HG03457 (cell line): ENCODE data around the gene UNCX.
"Not testable (repeated sequence)": the region's sequence is repeated elsewhere in the genome, so short reads cannot be mapped to it uniquely, and the experiment has no call there.

ENCODE experiments used
- ATAC-seq: cut with Tn5 transposase; IDR thresholded peaks from one replicate; pipeline ENCODE4 v1.9.1; 2021; ENCODE audit warnings: moderate number of reproducible peaks; ENCODE audit not compliant: unreplicated experiment

Gene UNCX

DNA sequence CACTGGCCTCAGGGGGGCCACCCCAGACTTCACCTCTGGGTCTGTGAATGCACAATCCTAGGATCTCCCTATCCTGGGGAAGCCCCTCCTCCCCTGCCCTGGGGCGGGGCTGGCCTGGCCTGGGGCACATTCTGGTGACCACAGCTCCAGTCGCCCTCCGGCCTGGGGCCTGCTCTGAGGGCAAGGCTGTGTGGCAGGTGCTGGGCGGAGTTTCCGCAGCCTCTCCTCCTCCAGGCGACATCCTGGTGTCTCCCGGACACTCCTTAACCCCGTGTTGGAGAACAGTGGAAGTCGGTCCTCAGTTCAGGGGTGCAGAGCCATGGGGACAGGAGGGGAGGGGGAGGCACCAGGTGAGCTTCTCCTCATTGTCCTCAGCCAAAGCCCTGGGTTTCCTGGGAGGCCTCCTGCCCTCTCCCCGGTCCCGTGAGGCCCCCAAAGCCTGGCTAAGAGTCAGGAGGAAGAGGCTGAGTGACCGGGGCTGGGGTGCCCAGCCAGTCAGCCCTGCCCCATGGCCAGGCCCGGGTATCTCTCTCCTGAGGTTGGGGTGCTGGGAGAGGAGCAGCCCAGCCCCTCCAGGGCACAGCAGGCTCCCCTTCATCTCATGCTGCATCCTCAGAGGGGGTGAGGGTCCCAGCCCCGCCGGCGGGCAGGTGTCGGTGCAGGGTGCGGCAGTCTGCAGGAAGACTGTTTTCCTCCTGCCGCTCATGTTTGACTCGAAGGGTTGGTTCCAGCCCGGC, 22.6 kb downstream of the UNCX start:
- no peak for ATAC-seq

DNA sequence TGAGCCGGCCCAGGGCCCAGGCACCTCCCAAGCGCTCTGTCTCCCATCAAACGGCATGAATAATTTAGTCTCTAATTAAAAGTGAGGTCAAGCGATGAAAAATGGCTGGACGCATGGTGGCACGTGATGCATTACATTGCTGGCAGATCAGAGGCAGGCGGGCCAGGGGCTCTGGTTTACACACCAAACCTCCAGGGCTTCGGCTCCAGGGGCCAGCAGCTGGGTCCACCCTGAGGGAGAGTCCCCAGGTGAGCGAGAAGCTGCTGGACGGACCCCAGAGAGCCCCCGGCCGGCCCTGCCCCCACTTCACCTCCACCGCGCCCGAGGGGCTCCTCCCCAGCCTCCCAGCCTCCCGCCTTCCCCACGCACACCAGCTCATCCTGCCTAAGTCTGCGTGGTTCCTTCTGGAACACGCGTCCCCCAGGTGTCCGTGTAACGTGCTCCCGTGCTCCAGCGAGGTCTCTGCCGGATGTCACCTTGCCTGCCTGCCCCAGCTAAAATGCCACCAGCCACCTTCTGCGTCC, 23.2 kb downstream of the UNCX start:
- no peak for ATAC-seq

DNA sequence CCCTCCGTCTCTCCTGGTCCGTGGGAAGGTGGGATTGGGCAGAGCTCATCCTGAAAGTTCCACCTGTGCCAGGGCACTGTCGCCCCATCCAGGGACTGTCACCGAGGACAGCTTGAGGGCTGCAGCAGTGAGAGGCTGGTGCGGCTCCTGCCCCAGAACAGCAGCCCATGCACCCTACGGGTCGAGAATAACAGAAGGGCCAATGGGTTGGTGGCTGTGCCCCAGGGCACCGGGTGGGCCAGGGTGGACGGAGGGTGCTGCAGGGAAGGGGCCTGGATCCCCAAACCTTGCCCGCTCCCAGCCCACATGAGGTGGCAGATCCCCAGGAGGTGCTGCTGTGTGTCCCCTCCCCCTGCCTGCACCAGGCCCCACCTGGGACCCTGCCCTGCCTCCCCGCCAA, 23.9 kb downstream of the UNCX start:
- no peak for ATAC-seq

DNA sequence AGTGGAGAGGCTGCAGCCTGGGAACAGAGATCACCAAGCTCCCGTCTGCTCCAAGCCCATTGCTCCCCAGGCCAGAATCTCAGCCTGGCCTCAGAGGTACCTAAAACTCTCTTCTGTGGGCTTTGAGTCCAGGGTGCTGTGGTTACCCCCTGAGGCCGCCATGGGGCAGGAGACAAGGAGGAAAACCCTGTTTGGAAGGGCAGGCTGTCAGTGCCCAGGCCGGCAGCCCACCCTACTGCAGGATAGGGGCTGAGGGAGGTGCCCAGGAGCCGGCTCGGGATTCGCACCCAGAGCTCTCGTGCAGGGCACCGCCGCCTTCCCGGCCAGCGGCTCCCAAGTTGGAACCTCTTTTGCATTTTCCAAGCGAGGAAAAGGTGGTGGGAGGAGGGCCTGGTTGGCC, 24.5 kb downstream of the UNCX start:
- no peak for ATAC-seq

DNA sequence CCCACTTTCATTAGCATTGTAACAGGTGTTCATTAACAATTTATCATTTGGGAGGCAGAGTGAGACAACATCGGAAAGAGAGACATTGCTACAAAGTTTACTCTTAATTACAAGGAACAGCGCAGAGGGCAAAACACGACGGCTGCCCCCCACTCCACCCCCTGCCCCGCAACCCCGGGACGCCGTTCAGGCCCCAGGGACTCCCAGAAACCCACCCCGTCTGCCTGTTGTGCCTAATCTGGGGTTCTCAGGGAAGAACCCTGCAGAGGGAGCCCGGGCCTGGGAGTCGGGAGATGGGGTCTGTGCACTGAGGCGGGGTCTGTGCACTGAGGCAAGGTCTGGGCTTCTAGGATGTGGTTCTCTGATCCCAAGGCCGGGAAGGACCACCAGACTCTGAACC, 25.2 kb downstream of the UNCX start:
- no peak for ATAC-seq

DNA sequence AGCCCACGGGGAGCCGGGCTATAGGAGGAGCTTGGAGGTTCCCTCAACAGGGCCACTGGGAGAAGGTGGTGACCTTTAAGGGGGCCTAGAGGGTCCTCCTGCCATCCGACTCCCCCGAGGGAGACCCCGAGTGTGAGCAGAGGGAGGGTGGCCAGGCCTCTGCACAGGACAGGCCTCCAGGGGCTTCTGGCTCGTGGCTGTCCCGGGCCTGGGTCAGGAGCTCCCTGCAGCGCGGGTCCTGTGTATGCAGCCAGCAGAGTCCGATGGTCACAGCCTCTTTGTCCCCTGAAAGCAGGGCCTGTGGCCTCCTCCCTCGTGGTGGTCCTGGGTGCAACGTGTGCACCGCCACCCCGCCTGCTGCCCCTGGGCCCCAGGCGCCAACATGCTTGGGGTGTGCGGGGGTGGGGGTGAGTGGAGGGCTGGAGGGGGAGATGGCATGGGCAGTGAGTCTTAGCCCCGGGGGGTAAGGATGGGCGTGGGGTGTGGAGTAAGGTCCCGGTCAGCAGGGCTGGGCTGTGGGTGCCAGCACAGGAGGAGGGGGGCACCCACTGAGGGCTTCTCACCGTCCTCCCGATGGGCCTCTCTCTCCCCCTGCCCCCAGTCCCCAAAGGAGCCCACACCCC, 27.1 kb downstream of the UNCX start:
- no peak for ATAC-seq

DNA sequence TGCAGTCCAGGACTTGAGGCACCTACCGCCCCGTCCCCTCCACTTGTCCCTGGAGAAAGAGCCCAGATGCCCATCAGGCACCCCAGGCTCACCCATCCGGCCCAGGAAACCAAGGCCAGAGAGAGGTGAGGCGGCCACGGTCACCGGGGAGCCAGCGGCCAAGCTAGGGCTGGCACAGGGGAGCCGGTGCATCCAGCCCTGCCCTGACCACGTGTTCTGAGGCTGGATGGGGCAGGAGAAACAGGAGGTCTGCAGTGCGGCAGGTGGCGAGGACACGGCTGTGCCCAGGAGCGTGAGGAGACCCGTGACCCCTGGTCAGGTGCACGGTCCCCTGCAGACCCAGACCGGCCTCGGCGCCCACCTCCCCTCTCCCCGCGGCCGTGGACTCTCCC, 27.6 kb downstream of the UNCX start:
- no peak for ATAC-seq

DNA sequence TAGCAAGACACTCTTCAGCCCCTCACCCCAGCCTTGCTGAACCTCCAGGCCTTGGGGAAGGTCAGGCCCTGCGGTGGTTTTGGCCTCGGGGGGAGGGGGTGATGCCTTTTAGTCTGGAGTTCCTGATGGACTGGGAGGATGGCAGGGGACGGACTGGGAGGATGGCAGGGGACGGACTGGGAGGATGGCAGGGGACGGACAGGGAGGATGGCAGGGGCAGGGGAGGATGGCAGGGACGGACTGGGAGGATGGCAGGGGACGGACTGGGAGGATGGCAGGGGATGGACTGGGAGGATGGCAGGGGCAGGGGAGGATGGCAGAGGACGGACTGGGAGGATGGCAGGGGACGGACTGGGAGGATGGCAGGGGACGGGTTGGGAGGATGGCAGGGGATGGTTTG, 28.4 kb downstream of the UNCX start:
- not testable (repeated sequence) for ATAC-seq

DNA sequence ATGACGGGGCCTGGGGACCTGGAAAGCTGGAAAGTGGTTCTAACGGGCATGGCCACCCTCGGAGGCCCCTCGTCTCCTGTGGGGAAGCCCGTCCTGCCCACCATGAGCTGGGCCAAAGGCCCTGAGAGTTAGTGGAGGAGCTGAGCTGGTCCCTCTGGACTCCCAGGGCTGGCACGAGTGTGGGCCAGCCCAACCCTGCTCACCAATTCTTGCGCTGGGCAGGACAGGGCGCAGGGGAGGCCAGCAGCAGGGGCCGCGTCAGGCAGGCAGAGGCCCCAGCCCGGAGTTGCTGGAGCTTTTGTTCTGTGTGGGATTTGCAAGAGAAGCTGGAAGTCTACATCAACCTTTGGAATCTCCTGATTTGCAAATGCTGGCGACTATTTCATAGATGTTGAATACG, 29.8 kb downstream of the UNCX start:
- ATAC-seq: no peak

DNA sequence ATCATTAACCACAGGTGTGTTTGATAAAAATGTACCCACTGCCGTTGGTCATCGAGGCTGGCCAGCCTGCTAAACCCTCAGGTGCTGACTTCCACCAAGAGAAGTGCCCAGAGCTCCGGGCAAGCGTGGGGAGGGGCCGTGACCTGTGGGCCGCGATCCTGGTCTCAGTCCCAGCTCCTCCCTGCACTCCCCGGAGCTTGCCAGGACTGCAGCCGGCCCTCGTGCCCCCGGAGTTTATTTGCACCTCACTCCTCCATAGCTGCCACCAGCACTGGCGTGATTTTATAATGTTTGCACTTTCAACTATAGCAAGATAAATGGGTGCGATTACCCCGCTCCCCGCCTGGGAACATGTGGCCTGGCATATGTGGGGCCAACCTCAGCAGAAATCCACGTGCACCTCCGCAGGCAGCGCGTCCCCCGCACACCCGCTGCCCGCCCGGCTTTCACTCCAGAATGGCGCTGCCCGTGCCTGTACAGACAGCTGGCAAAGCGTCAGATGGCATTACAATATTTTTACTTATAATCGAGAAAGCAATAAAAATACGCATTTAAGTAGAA, 30.8 kb downstream of the UNCX start:
- no peak for ATAC-seq

DNA sequence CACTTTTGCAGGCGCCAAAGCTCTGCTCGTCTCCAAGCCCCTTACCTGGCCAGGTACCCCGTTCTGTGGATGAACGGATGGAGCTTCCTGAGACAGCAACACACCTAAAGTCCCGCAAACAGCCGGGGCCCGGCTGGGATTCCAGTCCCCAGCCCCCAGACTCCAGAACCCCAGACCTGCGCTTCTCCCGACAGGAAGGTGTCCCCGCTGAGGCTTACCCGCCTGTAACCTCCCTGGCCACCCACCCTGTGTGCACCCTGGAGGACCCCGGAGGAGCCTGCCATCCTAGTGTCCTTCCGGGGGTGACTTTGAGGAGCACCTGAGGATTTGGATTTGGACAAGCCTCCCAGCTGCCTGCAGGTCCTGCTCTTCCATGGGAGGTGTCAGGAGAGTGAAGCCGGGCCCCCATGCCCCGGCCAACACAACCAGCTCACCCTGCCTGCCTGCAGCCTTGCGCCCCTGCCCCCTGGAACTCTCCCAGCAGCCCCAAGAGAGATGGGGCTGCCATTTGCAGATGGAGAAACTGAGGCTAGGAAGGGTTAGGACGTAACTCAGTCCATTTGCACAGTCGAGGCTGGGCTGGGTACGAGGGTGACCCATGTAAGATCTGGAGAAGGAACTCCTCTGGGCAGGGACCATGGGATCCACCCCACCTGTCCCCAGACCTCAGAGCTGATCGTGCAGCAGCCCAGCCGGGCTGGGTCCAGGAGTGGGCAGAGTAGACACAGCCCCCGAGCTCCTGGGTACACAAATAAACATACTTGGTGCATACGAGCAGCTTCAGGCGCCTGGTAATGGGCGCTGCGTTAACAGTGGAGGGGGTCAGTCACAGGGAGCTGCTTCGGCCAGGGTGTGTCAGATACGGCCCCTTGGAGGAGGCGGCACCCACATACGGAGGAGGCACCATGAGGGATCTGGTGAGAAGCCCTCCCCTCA, 31.9 kb downstream of the UNCX start:
- no peak for ATAC-seq

DNA sequence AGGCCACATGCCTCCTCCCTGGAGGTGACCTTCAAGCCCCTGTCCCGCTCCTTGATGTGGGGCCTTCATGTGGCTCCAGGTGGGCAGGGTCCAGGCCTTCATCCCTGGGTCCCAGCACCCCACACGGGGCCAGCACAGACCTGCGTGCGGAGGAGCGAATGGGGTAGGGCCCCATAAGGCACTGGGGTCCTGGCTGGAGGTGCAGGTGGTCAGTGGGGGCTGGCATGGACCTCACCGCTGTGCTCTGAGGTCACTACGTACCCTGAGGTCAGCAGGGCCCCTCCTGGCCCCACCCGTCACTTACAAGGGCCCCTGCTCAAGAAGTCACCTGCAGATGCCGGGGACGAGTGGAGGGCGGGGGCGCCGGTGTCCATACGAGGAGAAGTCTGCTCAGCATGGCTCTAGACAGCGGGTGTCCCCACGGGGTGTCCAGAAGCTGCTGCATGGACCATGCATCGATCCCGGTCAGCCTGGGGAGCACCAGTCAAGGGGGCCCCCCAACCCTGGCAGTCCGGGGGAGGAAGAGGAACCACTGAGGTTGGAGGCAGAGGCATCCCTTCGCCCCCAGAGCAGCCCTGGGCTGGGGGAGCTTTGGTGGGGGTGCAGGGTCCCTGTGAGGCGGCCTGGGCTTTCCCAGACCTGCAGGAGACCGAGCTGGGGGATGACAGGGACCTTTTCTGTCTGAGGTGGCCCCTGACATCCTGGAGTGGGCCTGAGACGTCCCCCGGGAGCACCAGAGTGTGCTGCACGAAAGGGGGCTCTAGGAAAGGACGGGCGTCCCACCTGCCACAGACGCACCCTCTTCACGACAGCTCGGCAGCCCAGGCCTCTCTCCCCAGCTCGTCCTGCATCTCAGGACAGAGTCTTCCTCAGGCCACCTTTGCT, 34.6 kb downstream of the UNCX start:
- ATAC-seq: no peak

DNA sequence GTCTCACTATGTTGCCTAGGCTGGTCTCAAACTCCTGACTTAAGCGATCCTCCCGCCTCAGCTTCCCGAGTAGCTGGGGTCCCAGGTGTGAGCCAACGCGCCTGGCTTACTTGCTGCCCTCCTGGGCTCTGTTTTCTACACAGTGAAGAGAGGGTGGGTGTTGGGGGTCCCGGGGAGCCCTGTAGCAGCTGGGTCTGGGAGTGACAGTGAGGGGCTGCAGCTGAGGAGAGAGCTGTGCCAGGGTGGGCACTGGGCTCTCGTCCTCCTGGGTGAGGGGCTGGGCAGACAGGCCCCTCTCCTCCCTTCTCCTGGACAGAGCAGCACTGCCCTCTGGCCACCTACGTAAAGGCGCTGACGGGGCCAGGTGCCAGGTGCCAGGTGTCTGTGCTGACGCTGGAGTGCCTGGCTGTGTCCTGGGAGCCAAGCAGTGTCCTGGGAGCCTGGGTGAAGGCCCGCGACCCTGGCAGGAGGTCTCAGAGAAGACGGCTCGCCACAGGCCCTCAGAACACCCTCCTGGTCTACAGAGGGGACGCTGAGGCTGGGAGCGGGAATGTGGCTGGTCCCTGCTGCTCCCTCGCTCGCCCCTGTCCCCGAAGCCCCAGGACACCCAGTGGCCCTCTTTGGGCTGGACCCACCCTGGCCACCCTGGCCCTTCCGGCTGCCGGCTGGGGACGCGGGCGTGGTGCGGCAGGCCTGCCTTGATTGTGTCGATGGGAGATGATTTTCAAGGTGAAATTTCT, 35.6 kb downstream of the UNCX start:
- no peak for ATAC-seq

DNA sequence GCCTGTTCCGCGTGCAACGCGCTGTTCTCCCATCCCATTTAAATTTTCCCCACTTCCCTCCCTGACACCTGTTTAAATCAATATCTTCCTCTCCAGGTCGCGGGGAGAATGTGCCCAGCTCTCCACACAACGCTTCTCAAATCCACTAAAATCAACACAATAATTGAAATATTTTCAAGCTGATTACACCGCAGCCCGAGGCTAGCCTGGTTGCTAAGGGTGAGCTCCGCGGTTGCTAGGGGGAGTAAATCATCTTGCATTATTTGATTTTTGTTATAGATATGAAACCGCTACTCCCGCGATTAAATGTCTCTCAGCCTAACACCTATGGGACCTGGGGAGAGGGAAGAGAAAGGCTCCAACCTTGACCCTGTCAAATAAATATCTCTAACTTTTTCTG, 36.2 kb downstream of the UNCX start:
- ATAC-seq: no peak

DNA sequence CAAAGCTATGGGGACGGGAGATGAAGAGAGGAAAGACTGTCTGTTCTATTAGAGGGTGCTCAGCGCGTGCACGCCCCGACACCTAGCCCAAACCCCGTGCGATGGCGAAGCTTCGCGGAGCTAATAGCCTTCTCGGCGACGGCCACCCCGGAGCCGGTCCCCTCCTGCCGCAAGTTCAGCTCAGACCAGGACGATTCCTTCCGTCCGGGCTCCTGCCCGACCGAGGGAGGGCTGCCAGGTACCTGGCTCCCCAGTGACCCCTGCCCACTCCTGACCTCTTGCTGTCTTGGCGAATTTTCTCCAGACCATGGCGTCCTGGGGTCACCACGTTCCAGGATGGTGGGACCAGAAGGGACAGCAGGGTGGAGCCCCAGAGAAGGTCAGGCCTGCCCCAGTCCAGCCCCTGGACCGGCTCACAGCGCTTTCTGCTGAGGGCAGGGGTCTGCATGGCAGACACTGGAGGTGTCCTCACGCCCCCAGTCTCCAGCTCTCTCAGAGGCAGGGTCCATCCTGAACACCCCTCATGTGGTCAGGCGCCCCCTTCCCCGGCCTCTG, 36.7 kb downstream of the UNCX start:
- ATAC-seq: no peak

DNA sequence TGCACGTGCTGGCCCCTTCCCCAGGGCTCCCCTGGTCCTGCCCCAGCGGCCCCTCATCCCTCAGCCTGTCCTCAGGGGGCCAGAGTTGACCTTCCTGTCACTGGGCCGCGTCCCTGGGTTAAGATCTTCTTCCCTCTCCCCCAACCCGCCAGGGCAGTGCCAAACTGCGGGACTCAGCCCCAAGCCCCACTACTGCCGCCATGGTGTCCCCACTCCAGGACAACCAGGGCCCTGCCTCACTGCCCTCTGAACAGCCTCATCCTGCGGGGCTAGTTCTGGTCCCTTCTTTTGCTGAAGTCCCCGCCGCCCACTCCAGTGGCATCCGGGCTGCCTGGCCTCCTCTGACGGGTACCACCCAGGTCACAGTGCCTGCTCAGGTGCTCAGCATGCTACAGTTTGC, 37.5 kb downstream of the UNCX start:
- no peak for ATAC-seq

DNA sequence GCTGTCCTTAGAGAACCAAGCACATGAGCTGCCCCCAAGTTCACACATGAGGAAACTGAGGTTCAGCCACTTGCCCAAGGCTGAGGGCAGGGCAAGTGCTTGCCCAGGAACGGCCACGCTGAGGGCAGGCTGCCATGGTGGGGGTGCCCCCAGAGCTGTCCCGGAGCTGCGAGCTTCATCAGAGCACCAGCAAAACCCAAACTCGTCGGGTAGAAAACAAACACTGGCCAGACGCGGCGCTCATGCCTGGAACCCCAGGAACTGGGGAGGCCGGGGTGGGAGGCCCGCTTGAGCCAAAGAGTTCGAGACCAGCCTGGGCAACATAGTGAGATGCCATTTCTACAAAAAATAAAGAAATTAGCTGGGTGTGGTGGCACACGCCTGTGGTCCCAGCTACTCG, 38.4 kb downstream of the UNCX start:
- ATAC-seq: no peak

DNA sequence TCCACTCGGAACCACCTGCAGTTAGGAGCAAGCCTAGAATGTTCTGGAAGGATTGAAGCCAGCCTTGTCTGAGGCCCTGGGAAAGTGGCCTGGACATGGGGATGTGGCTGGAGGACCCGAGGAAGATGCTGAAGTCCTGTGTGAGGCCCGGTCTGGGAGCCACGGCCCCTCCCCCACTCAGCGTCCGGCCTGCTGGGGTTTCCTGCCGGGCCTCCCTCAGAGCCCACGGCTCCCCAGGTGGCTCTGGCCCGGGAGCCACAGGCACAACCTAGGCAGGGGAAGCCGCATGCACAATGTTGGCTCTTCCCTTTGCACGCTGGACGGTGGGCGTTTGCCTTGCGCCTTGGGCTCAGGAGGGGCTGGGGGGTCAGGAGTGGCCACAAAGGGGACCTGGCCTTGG, 39.0 kb downstream of the UNCX start:
- no peak for ATAC-seq

DNA sequence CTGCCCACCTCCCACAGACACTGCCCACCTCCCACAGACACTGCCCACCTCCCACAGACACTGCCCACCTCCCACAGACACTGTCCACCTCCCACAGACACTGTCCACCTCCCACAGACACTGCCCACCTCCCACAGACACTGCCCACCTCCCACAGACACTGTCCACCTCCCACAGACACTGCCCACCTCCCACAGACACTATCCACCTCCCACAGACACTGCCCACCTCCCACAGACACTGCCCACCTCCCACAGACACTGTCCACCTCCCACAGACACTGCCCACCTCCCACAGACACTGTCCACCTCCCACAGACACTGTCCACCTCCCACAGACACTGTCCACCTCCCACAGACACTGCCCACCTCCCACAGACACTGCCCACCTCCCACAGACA, 39.5 kb downstream of the UNCX start:
- not testable (repeated sequence) for ATAC-seq
